Sigmoid colon (tissue), 4 donors: Measurements from ENCODE around the gene SLC6A19.

Experiments used
- EP300 ChIP-seq, 4 donors: sonication (generic); formaldehyde crosslinking; IDR thresholded peaks; one replicate each; pipeline ENCODE4 v1.6.1; 2017; ENCODE audit warnings: antibody characterized with exemption in 4 of 4
- POLR2A ChIP-seq, 2 donors: fragments of 450-650 bp; IDR thresholded peaks; one replicate each; pipeline ENCODE4 v1.6.1; 2016; ENCODE audit warnings: antibody characterized with exemption in 2 of 2, mild to moderate bottlenecking in 2 of 2, moderate library complexity in 2 of 2
- POLR2AphosphoS5 ChIP-seq, 4 donors: sonication (generic); formaldehyde crosslinking; IDR thresholded peaks; one replicate each; pipeline ENCODE4 v1.6.1; 2017; ENCODE audit warnings: antibody characterized with exemption in 4 of 4
- TF ChIP-seq, protein P1 (sequence below), 4 experiments: fragments of 450-650 bp in 3 of 4; fragments of 200-600 bp in 1 of 4; IDR thresholded peaks; one replicate each; pipeline ENCODE4 v1.5.1; 2016 to 2019; ENCODE audit warnings: antibody characterized with exemption in 4 of 4, mild to moderate bottlenecking in 3 of 4, moderate library complexity in 2 of 4

DNA sequence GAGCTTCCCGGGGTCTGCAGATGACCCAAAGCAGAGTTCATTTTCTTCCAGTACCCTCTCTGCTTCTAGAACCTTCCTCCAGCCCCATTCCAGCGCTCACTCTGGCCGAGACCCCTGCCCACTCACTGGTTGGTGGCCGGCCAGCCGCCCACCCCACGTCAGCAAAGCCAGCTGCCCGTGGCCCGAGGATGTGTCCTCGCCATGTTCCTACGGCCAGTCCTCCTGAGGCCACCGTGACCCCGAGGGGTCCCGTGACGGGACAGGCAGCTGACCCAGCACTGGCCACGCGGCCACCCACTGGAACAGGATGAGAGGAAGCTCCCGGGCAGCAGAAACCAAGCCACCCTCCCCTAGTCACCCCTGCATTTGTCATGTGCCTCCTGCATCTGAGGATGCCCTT, 39.1 kb upstream of the SLC6A19 start:
- TF ChIP-seq POLR2A (IDR thresholded peaks at IDR 0.05): no peak
- TF ChIP-seq, protein P1, sequence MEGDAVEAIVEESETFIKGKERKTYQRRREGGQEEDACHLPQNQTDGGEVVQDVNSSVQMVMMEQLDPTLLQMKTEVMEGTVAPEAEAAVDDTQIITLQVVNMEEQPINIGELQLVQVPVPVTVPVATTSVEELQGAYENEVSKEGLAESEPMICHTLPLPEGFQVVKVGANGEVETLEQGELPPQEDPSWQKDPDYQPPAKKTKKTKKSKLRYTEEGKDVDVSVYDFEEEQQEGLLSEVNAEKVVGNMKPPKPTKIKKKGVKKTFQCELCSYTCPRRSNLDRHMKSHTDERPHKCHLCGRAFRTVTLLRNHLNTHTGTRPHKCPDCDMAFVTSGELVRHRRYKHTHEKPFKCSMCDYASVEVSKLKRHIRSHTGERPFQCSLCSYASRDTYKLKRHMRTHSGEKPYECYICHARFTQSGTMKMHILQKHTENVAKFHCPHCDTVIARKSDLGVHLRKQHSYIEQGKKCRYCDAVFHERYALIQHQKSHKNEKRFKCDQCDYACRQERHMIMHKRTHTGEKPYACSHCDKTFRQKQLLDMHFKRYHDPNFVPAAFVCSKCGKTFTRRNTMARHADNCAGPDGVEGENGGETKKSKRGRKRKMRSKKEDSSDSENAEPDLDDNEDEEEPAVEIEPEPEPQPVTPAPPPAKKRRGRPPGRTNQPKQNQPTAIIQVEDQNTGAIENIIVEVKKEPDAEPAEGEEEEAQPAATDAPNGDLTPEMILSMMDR (IDR thresholded peaks at IDR 0.05): no peak
- TF ChIP-seq EP300 (IDR thresholded peaks at IDR 0.05): no peak
- no peak for TF ChIP-seq POLR2AphosphoS5 (IDR thresholded peaks at IDR 0.05)
